MM.1S (cell line): ENCODE measurements around the gene KAT6B.

Experiments
- EZH2 ChIP-seq: fragments of 300-600 bp; sonication (generic); optimal IDR thresholded peaks from 2 replicates; pipeline ENCODE3; 2017; ENCODE audit warnings: low read depth, mild to moderate bottlenecking, antibody characterized with exemption, low read length, mixed read lengths
- TF ChIP-seq, protein P1 (sequence below): fragments of 300-600 bp; sonication (generic); IDR thresholded peaks from 2 replicates; pipeline ENCODE4 v1.5.1; 2016; ENCODE audit warnings: antibody characterized with exemption, low read length, mixed read lengths

GRCh38 chr10:75032813-75033212, 206.4 kb downstream of the KAT6B start:
- no peak for TF ChIP-seq EZH2
- TF ChIP-seq, protein P1, sequence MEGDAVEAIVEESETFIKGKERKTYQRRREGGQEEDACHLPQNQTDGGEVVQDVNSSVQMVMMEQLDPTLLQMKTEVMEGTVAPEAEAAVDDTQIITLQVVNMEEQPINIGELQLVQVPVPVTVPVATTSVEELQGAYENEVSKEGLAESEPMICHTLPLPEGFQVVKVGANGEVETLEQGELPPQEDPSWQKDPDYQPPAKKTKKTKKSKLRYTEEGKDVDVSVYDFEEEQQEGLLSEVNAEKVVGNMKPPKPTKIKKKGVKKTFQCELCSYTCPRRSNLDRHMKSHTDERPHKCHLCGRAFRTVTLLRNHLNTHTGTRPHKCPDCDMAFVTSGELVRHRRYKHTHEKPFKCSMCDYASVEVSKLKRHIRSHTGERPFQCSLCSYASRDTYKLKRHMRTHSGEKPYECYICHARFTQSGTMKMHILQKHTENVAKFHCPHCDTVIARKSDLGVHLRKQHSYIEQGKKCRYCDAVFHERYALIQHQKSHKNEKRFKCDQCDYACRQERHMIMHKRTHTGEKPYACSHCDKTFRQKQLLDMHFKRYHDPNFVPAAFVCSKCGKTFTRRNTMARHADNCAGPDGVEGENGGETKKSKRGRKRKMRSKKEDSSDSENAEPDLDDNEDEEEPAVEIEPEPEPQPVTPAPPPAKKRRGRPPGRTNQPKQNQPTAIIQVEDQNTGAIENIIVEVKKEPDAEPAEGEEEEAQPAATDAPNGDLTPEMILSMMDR: no peak
